LNCAP (cell line): ENCODE data around the gene VWA3B.

Source experiments
- CTCF ChIP-seq: fragments of 450-650 bp; IDR thresholded peaks from 2 replicates; pipeline ENCODE4 v1.5.1; 2017; ENCODE audit warnings: mild to moderate bottlenecking

VWA3B gene

GRCh38 chr2:98090951-98091350, 4.0 kb downstream of the VWA3B start:
- no peak for TF ChIP-seq CTCF

- no peak for TF ChIP-seq CTCF
Measured at GRCh38 chr2:98091738-98092137, 4.8 kb downstream of the VWA3B start.

GRCh38 chr2:98093146-98093545, 6.2 kb downstream of the VWA3B start:
- TF ChIP-seq CTCF, result no peak

- no peak for TF ChIP-seq CTCF
Measured at GRCh38 chr2:98093611-98094010, 6.6 kb downstream of the VWA3B start.

- no peak for TF ChIP-seq CTCF
Measured at GRCh38 chr2:98099939-98100743, 13.2 kb downstream of the VWA3B start.

GRCh38 chr2:98102878-98103277, 15.9 kb downstream of the VWA3B start:
- TF ChIP-seq CTCF, result no peak

GRCh38 chr2:98108110-98108509, 21.1 kb downstream of the VWA3B start:
- TF ChIP-seq CTCF, result no peak

- TF ChIP-seq CTCF, result no peak
Measured at GRCh38 chr2:98110741-98111140, 23.8 kb downstream of the VWA3B start.
